Type B pancreatic cell (in vitro differentiated cells): ENCODE measurements around the gene SAV1. TPM values are rescaled to one million over a fixed set of nuclear protein-coding genes. Genes with fewer than 3 reads are reported as not detected.

ENCODE experiments used
- DNase-seq: peaks from one replicate; pipeline ENCODE4 v3.0.0; 2021; ENCODE audit warnings: mixed read lengths; ENCODE audit not compliant: unreplicated experiment; ENCODE audit errors: extremely low spot score
- H3K27ac Mint-ChIP-seq: 2 replicates; pipeline ENCODE4 v1.8.0; 2021; ENCODE audit warnings: mild to moderate bottlenecking, mixed read lengths
- H3K27me3 Mint-ChIP-seq: 2 replicates; pipeline ENCODE4 v1.8.0; 2021; ENCODE audit warnings: mixed read lengths
- H3K36me3 Mint-ChIP-seq: 2 replicates; pipeline ENCODE4 v1.8.0; 2021; ENCODE audit warnings: mixed read lengths
- H3K4me1 Mint-ChIP-seq: one replicate; pipeline ENCODE4 v1.8.0; 2021; ENCODE audit warnings: mixed read lengths; ENCODE audit not compliant: unreplicated experiment
- H3K4me3 Mint-ChIP-seq: 2 replicates; pipeline ENCODE4 v1.8.0; 2021; ENCODE audit warnings: mild to moderate bottlenecking, mixed read lengths
- H3K9me3 Mint-ChIP-seq: 2 replicates; pipeline ENCODE4 v1.8.0; 2021; ENCODE audit warnings: mixed read lengths
- CTCF ChIP-seq: fragments of 200-600 bp; sonication (generic); conservative IDR thresholded peaks from 2 replicates; pipeline ENCODE4 v1.5.0; 2021; ENCODE audit warnings: antibody characterized with exemption, mild to moderate bottlenecking
- total RNA-seq: library from RNA; stranded (reverse); gene quantifications from 2 replicates; pipeline ENCODE4 v1.2.1, GENCODE V29; 2021; ENCODE audit warnings: low replicate concordance

SAV1 gene
- total RNA-seq, 1 donor from 2014 or later = 25.6 TPM

GRCh38 chr14:50677527-50678063 lies 9.5 kb upstream of the SAV1 start:
- Mint-ChIP-seq H3K27me3 (no peaks in the 10 kb centered on the region), H3K36me3 (no peaks in the 10 kb centered on the region), H3K4me3 (no peak overlapping the region), H3K4me1 (peaks cover 4% of the 10 kb centered on the region), H3K9me3 (no peaks in the 10 kb centered on the region), H3K27ac (no peak overlapping the region)
- TF ChIP-seq CTCF = no peak
- DNase-seq = no peak

GRCh38 chr14:50676814-50677516 lies 8.9 kb upstream of the SAV1 start:
- H3K27ac Mint-ChIP-seq = no peak overlapping the region
- H3K4me1 Mint-ChIP-seq = peaks cover 4% of the 10 kb centered on the region
- no peaks in the 10 kb centered on the region for H3K36me3 Mint-ChIP-seq
- no peak for DNase-seq
- no peaks in the 10 kb centered on the region for H3K27me3 Mint-ChIP-seq
- H3K4me3 Mint-ChIP-seq = no peak overlapping the region
- H3K9me3 Mint-ChIP-seq = no peaks in the 10 kb centered on the region
- no peak for TF ChIP-seq CTCF

GRCh38 chr14:50675597-50675996 lies 7.5 kb upstream of the SAV1 start:
- Mint-ChIP-seq H3K27ac (no peak overlapping the region), H3K36me3 (no peaks in the 10 kb centered on the region), H3K4me1 (peaks cover 4% of the 10 kb centered on the region), H3K27me3 (no peaks in the 10 kb centered on the region), H3K4me3 (no peak overlapping the region), H3K9me3 (no peaks in the 10 kb centered on the region)
- no peak for TF ChIP-seq CTCF
- DNase-seq = no peak

- Mint-ChIP-seq H3K27me3 (no peaks in the 10 kb centered on the region), H3K36me3 (no peaks in the 10 kb centered on the region), H3K9me3 (no peaks in the 10 kb centered on the region), H3K4me1 (peaks cover 4% of the 10 kb centered on the region), H3K4me3 (no peak overlapping the region), H3K27ac (no peak overlapping the region)
- no peak for DNase-seq
- TF ChIP-seq CTCF = no peak
Observed at GRCh38 chr14:50670866-50671256, 2.8 kb upstream of the SAV1 start.

GRCh38 chr14:50670196-50670865 lies 2.2 kb upstream of the SAV1 start:
- DNase-seq = no peak
- Mint-ChIP-seq H3K27ac (no peak overlapping the region), H3K9me3 (no peaks in the 10 kb centered on the region), H3K36me3 (no peaks in the 10 kb centered on the region), H3K4me1 (peaks cover 4% of the 10 kb centered on the region), H3K4me3 (no peak overlapping the region), H3K27me3 (no peaks in the 10 kb centered on the region)
- no peak for TF ChIP-seq CTCF
